RPMI8226 (cell line): Measurements from ENCODE around the gene LMF1.

Experiments used
- DNase-seq: peaks from one replicate; pipeline ENCODE4 v3.0.0-alpha.2; 2015

The LMF1 gene

GRCh38 chr16:970766-971581 is at the start of gene LMF1:
Gene LMF1 (minus strand): TSS chr16:970984. CDS start chr16:970980, 4 bp downstream.
- DNase-seq = peak; percentile 96

- no peak for DNase-seq
These were observed 49.3 kb upstream of the LMF1 start for GRCh38 chr16:1020091-1020399.

GRCh38 chr16:1019231-1020090 is 48.7 kb upstream of the LMF1 start:
- peak; percentile 62 for DNase-seq

GRCh38 chr16:1018447-1019198 is 47.8 kb upstream of the LMF1 start:
- DNase-seq = no peak

GRCh38 chr16:1014771-1015495 is 44.1 kb upstream of the LMF1 start:
- no peak for DNase-seq

GRCh38 chr16:1014221-1014620 is 43.4 kb upstream of the LMF1 start:
- DNase-seq = no peak

GRCh38 chr16:1013593-1013900 is 42.8 kb upstream of the LMF1 start:
- DNase-seq = no peak

- peak; percentile 65 for DNase-seq
These were observed 42.2 kb upstream of the LMF1 start for GRCh38 chr16:1012722-1013592.

- DNase-seq = no peak
These were observed 41.4 kb upstream of the LMF1 start for GRCh38 chr16:1012135-1012534.

- no peak for DNase-seq
These were observed 40.7 kb upstream of the LMF1 start for GRCh38 chr16:1011316-1012082.

GRCh38 chr16:1010815-1011214 is 40.0 kb upstream of the LMF1 start:
- no peak for DNase-seq

GRCh38 chr16:1010251-1010650 is 39.5 kb upstream of the LMF1 start:
- no peak for DNase-seq

GRCh38 chr16:1009358-1010150 is 38.8 kb upstream of the LMF1 start:
- no peak for DNase-seq

- DNase-seq = no peak
These were observed 37.3 kb upstream of the LMF1 start for GRCh38 chr16:1008085-1008484.

- DNase-seq = no peak
These were observed 36.6 kb upstream of the LMF1 start for GRCh38 chr16:1007284-1007850.

GRCh38 chr16:1006781-1007180 is 36.0 kb upstream of the LMF1 start:
- DNase-seq = no peak

GRCh38 chr16:1005286-1005685 is 34.5 kb upstream of the LMF1 start:
- no peak for DNase-seq

- peak; percentile 62 for DNase-seq
These were observed 32.9 kb upstream of the LMF1 start for GRCh38 chr16:1003391-1004347.
